Measurements from ENCODE around the gene POLE2.

POLE2 gene

GRCh38 chr14:49633640-49634546 lies 54.1 kb downstream of the POLE2 start (continued):
- TF ChIP-seq ZNF596 (tag by site-specific recombination; IDR thresholded peaks at IDR 0.05) (peak; percentile 4; the same call in 1 of the 2 replicates), ZNF768 (tag by site-specific recombination; IDR thresholded peaks at IDR 0.05) (peak; percentile 21; the same call in 1 of the 2 replicates), ZBTB20 (tag by site-specific recombination; IDR thresholded peaks at IDR 0.05) (peak; percentile 87), ZNF211 (tag by site-specific recombination; IDR thresholded peaks at IDR 0.05; ENCODE audit: low read depth) (no peak), ZNF785 (tag by site-specific recombination; IDR thresholded peaks at IDR 0.05) (no peak), ZIC2 (tag by site-specific recombination; IDR thresholded peaks at IDR 0.05) (peak; percentile 27; the same call in 1 of the 2 replicates), ZFP37 (tag by site-specific recombination; IDR thresholded peaks at IDR 0.05) (peak; percentile 38; the same call in 1 of the 2 replicates), ZNF510 (tag by site-specific recombination; IDR thresholded peaks at IDR 0.05; ENCODE audit: insufficient replicate concordance) (no peak), ZNF221 (tag by site-specific recombination; IDR thresholded peaks at IDR 0.05; ENCODE audit: borderline replicate concordance) (no peak), ZBTB6 (tag by site-specific recombination; IDR thresholded peaks at IDR 0.05) (no peak), HOXC10 (CRISPR knock-in tag; IDR thresholded peaks at IDR 0.05) (peak; percentile 70; the same call in 1 of the 2 replicates), ZNF426 (tag by site-specific recombination; IDR thresholded peaks at IDR 0.05) (no peak), ZNF580 (tag by site-specific recombination; IDR thresholded peaks at IDR 0.05) (peak; percentile 75), ZNF184 (tag by site-specific recombination; IDR thresholded peaks at IDR 0.05) (0 out of 2 replicates have a peak, but pooled peaks have one; percentile 47), ATF2 (tag by site-specific recombination; IDR thresholded peaks at IDR 0.05; ENCODE audit: low read depth) (no peak), KLF10 (tag by site-specific recombination; IDR thresholded peaks at IDR 0.05) (peak; percentile 54; the same call in 1 of the 2 replicates), ZBTB1 (tag by site-specific recombination; IDR thresholded peaks at IDR 0.05) (no peak), ZNF600 (tag by site-specific recombination; IDR thresholded peaks at IDR 0.05) (peak; percentile 71), SP3 (tag by site-specific recombination; IDR thresholded peaks at IDR 0.05) (peak; percentile 74), BCL11B (tag by site-specific recombination; IDR thresholded peaks at IDR 0.05; ENCODE audit: low read depth) (0 out of 2 replicates have a peak, but pooled peaks have one; percentile 37), ZBTB8A (tag by site-specific recombination; IDR thresholded peaks at IDR 0.05) (peak; percentile 63), ZBTB44 (tag by site-specific recombination; IDR thresholded peaks at IDR 0.05) (0 out of 2 replicates have a peak, but pooled peaks have one; percentile 4), ZSCAN30 (tag by site-specific recombination; IDR thresholded peaks at IDR 0.05) (peak; percentile 89), ZNF518A (tag by site-specific recombination; conservative IDR thresholded peaks at IDR 0.05; ENCODE audit: low read depth) (0 out of 2 replicates have a peak, but pooled peaks have one; percentile 36), ZNF501 (tag by site-specific recombination; IDR thresholded peaks at IDR 0.05) (peak; percentile 80), ZSCAN5A (tag by site-specific recombination; IDR thresholded peaks at IDR 0.05) (peak; percentile 68; the same call in 1 of the 2 replicates)

Measured in HEK293 (cell line).